Immature natural killer cell (primary cell): ENCODE data around the gene CCDC167. TPM values are rescaled to one million over a fixed set of nuclear protein-coding genes. Genes with fewer than 3 reads are reported as not detected.

Experiments
- DNase-seq, 3 donors: peaks; one replicate each; pipeline ENCODE4 v3.0.0; 2022; ENCODE audit warnings: mixed read lengths in 1 of 3
- H3K27ac Mint-ChIP-seq, 6 donors: one replicate each; pipeline ENCODE4 v1.8.0; 2020; ENCODE audit warnings: mixed read lengths in 6 of 6, mild to moderate bottlenecking in 5 of 6, inconsistent platforms in 4 of 6, moderate library complexity in 3 of 6
- H3K27me3 Mint-ChIP-seq, 3 donors: one replicate each; pipeline ENCODE4 v1.8.0; 2020 to 2021; ENCODE audit warnings: low read depth in 3 of 3, mild to moderate bottlenecking in 3 of 3, mixed read lengths in 3 of 3, moderate library complexity in 3 of 3, inconsistent platforms in 1 of 3
- H3K36me3 Mint-ChIP-seq, 3 donors: one replicate each; pipeline ENCODE4 v1.8.0; 2020; ENCODE audit warnings: mixed read lengths in 3 of 3, inconsistent platforms in 2 of 3, mild to moderate bottlenecking in 2 of 3
- H3K4me1 Mint-ChIP-seq, 2 donors: one replicate each; pipeline ENCODE4 v1.8.0; 2020; ENCODE audit warnings: inconsistent platforms in 2 of 2, mild to moderate bottlenecking in 2 of 2, mixed read lengths in 2 of 2, moderate library complexity in 1 of 2
- H3K4me3 Mint-ChIP-seq, 5 donors: one replicate each; pipeline ENCODE4 v1.8.0; 2020; ENCODE audit warnings: mild to moderate bottlenecking in 5 of 5, mixed read lengths in 5 of 5, inconsistent platforms in 3 of 5, moderate library complexity in 3 of 5
- H3K9me3 Mint-ChIP-seq, 6 donors: one replicate each; pipeline ENCODE4 v1.8.0; 2020; ENCODE audit warnings: mild to moderate bottlenecking in 6 of 6, mixed read lengths in 6 of 6, inconsistent platforms in 4 of 6, moderate library complexity in 3 of 6
- polyA plus RNA-seq, 3 donors: library from polyadenylated mRNA; unstranded; fragments of 300-500 nt; fragmentation: Illumina TruSeq; gene quantifications; one replicate each; pipeline ENCODE4 v1.2.3, GENCODE V29; 2021

CCDC167 gene
- polyA plus RNA-seq, 3 donors from 2014 or later, result 78.7 to 115 (median 79.3) TPM

- H3K9me3 Mint-ChIP-seq, result no peaks in the 10 kb centered on the region
- peaks cover 3 to 36% (median 24%) of the 10 kb centered on the region in 3 donors for H3K36me3 Mint-ChIP-seq
- no peak overlapping the region for H3K4me3 Mint-ChIP-seq
- DNase-seq, result no peak
- H3K27ac Mint-ChIP-seq, result peak overlapping the region in 1 of 6 donors; percentile 14
- no peaks in the 10 kb centered on the region for H3K4me1 Mint-ChIP-seq
- peaks cover 0 to 5% (median 3%) of the 10 kb centered on the region in 3 donors for H3K27me3 Mint-ChIP-seq
These were observed 20.9 kb downstream of the CCDC167 start for GRCh38 chr6:37478827-37479226.

GRCh38 chr6:37477656-37478435 is 21.8 kb downstream of the CCDC167 start:
- Mint-ChIP-seq H3K9me3 (no peaks in the 10 kb centered on the region), H3K4me1 (no peaks in the 10 kb centered on the region), H3K36me3 (peaks cover 3 to 46% (median 33%) of the 10 kb centered on the region in 3 donors), H3K4me3 (no peak overlapping the region), H3K27ac (no peak overlapping the region), H3K27me3 (peaks cover 0 to 5% (median 0%) of the 10 kb centered on the region in 3 donors)
- no peak for DNase-seq

GRCh38 chr6:37477191-37477590 is 22.5 kb downstream of the CCDC167 start:
- Mint-ChIP-seq H3K4me3 (no peak overlapping the region), H3K36me3 (peaks cover 3 to 52% (median 28%) of the 10 kb centered on the region in 3 donors), H3K4me1 (no peaks in the 10 kb centered on the region), H3K27me3 (peaks cover 0 to 2% (median 0%) of the 10 kb centered on the region in 3 donors), H3K9me3 (no peaks in the 10 kb centered on the region), H3K27ac (peak overlapping the region in 1 of 6 donors; percentile 53)
- no peak for DNase-seq

- peak overlapping the region in 2 of 6 donors; percentile 9 to 84 for H3K27ac Mint-ChIP-seq
- no peak for DNase-seq
- H3K36me3 Mint-ChIP-seq, result peaks cover 13 to 71% (median 43%) of the 10 kb centered on the region in 3 donors
- H3K9me3 Mint-ChIP-seq, result no peaks in the 10 kb centered on the region
- no peak overlapping the region for H3K4me3 Mint-ChIP-seq
- no peaks in the 10 kb centered on the region for H3K27me3 Mint-ChIP-seq
- H3K4me1 Mint-ChIP-seq, result peaks cover 0 to 8% of the 10 kb centered on the region in 2 donors
These were observed 25.4 kb downstream of the CCDC167 start for GRCh38 chr6:37474316-37474715.

GRCh38 chr6:37473364-37474095 is 26.2 kb downstream of the CCDC167 start:
- H3K4me1 Mint-ChIP-seq, result peaks cover 0 to 8% of the 10 kb centered on the region in 2 donors
- peak overlapping the region in 1 of 6 donors; percentile 20 for H3K27ac Mint-ChIP-seq
- H3K9me3 Mint-ChIP-seq, result no peaks in the 10 kb centered on the region
- no peak for DNase-seq
- no peak overlapping the region for H3K4me3 Mint-ChIP-seq
- no peaks in the 10 kb centered on the region for H3K27me3 Mint-ChIP-seq
- H3K36me3 Mint-ChIP-seq, result peaks cover 13 to 74% (median 43%) of the 10 kb centered on the region in 3 donors

GRCh38 chr6:37467718-37468117 is 32.0 kb downstream of the CCDC167 start:
- Mint-ChIP-seq H3K27ac (no peak overlapping the region), H3K4me1 (peaks cover 0 to 8% of the 10 kb centered on the region in 2 donors), H3K9me3 (peaks cover 0 to 5% (median 0%) of the 10 kb centered on the region in 6 donors), H3K4me3 (no peak overlapping the region), H3K27me3 (peaks cover 0 to 2% (median 0%) of the 10 kb centered on the region in 3 donors), H3K36me3 (peaks cover 36 to 70% (median 39%) of the 10 kb centered on the region in 3 donors)
- no peak for DNase-seq

- H3K36me3 Mint-ChIP-seq, result peaks cover 33 to 77% (median 41%) of the 10 kb centered on the region in 3 donors
- H3K9me3 Mint-ChIP-seq, result peaks cover 0 to 5% (median 0%) of the 10 kb centered on the region in 6 donors
- peak overlapping the region in 1 of 6 donors; percentile 57 for H3K27ac Mint-ChIP-seq
- H3K4me3 Mint-ChIP-seq, result no peak overlapping the region
- no peaks in the 10 kb centered on the region for H3K4me1 Mint-ChIP-seq
- H3K27me3 Mint-ChIP-seq, result peaks cover 0 to 2% (median 1%) of the 10 kb centered on the region in 3 donors
- no peak for DNase-seq
These were observed 36.6 kb downstream of the CCDC167 start for GRCh38 chr6:37463110-37463509.

- DNase-seq, result no peak
- Mint-ChIP-seq H3K4me3 (no peak overlapping the region), H3K4me1 (peaks cover 5 to 11% of the 10 kb centered on the region in 2 donors), H3K27ac (no peak overlapping the region), H3K9me3 (no peaks in the 10 kb centered on the region), H3K27me3 (peaks cover 0 to 2% (median 1%) of the 10 kb centered on the region in 3 donors), H3K36me3 (peaks cover 24 to 75% (median 32%) of the 10 kb centered on the region in 3 donors)
These were observed 38.9 kb downstream of the CCDC167 start for GRCh38 chr6:37460805-37461204.

GRCh38 chr6:37459981-37460800 is 39.5 kb downstream of the CCDC167 start:
- DNase-seq, result no peak
- Mint-ChIP-seq H3K36me3 (peaks cover 28 to 72% (median 31%) of the 10 kb centered on the region in 3 donors), H3K27me3 (peaks cover 0 to 2% (median 1%) of the 10 kb centered on the region in 3 donors), H3K4me3 (no peak overlapping the region), H3K27ac (no peak overlapping the region), H3K4me1 (peaks cover 5 to 11% of the 10 kb centered on the region in 2 donors), H3K9me3 (no peaks in the 10 kb centered on the region)

GRCh38 chr6:37456816-37457560 is 42.7 kb downstream of the CCDC167 start:
- peaks cover 0 to 1% (median 0%) of the 10 kb centered on the region in 3 donors for H3K27me3 Mint-ChIP-seq
- H3K27ac Mint-ChIP-seq, result peak overlapping the region in 1 of 6 donors; percentile 25
- H3K4me1 Mint-ChIP-seq, result peaks cover 12 to 18% of the 10 kb centered on the region in 2 donors
- no peak overlapping the region for H3K4me3 Mint-ChIP-seq
- no peak for DNase-seq
- no peaks in the 10 kb centered on the region for H3K9me3 Mint-ChIP-seq
- H3K36me3 Mint-ChIP-seq, result peaks cover 30 to 78% (median 42%) of the 10 kb centered on the region in 3 donors

GRCh38 chr6:37456126-37456525 is 43.6 kb downstream of the CCDC167 start:
- H3K36me3 Mint-ChIP-seq, result peaks cover 36 to 77% (median 50%) of the 10 kb centered on the region in 3 donors

GRCh38 chr6:37454420-37455140 is 45.1 kb downstream of the CCDC167 start:
- peaks cover 42 to 73% (median 58%) of the 10 kb centered on the region in 3 donors for H3K36me3 Mint-ChIP-seq
- H3K9me3 Mint-ChIP-seq, result no peaks in the 10 kb centered on the region
- H3K4me1 Mint-ChIP-seq, result peaks cover 12 to 18% of the 10 kb centered on the region in 2 donors
- peak overlapping the region in 5 of 6 donors; percentile 3 to 83 (median 32) for H3K27ac Mint-ChIP-seq
- H3K27me3 Mint-ChIP-seq, result peaks cover 0 to 1% (median 0%) of the 10 kb centered on the region in 3 donors
- DNase-seq, result no peak
- H3K4me3 Mint-ChIP-seq, result no peak overlapping the region

More at GRCh38 chr6:37456126-37456525, 43.6 kb downstream of the CCDC167 start:
- Mint-ChIP-seq H3K27me3 (peaks cover 0 to 1% (median 0%) of the 10 kb centered on the region in 3 donors), H3K9me3 (no peaks in the 10 kb centered on the region), H3K4me3 (no peak overlapping the region), H3K4me1 (peaks cover 12 to 18% of the 10 kb centered on the region in 2 donors), H3K27ac (no peak overlapping the region)
- DNase-seq, result no peak
